ENCODE measurements around the gene NKX2-1. TPM values are rescaled to one million over a fixed set of nuclear protein-coding genes. Genes with fewer than 3 reads are reported as not detected.

Gene NKX2-1
- not detected in 2 replicates for total RNA-seq

DNA sequence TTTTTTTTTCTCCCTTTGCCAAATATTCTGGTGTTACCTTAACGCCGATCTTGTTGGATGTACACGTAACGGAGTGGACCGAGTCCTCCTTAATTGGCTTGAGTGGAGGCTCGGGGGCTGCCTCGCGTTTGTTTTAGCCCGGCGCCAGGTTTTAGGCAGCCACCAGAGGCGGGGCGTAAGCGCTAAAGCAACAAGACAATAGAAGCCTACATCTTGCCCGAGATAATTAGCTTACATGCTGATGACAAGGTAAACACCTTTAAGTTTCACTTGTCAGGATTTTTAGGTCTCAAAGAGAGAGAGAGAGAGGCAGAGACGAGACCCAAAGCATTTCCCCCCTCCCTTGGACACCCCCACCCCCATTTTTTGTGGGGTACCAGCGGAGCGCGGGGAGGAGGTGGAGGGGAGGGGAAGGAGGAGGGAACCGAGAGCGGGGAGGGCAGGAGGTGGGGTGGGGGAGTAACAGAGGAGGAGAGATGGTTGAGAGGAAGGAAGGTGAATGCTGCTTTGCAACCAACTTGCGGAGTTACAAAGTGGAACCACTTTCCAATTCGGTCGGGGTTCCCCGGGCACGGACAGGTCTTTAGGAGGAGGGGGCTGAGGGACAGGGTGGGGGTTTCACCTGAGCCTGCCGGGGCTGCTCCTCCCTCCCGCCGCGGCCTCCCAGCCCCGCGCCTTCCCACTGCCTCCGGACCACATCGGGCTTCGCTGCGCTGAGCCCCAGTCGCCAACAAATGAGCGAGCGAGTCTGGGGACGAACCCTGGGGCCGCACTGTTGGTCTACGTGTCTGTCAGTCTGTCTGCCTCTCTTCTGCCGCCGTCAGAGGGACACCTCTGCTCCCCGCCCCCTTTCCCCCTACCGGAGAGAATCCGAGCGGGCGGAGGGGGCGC, at the start of gene NKX2-1:
Gene NKX2-1 (minus strand): TSS at position 802 of the 891 bp plus-strand sequence. CDS start 103 bp downstream, at position 699.

Other genes starting within 250 kb of the NKX2-1 start
- 8.4 and 10.8 TPM in 2 replicates for gene MBIP, start 199.6 kb downstream of the NKX2-1 start, total RNA-seq
- gene NKX2-8, start 62.4 kb upstream of the NKX2-1 start, total RNA-seq = not detected in 2 replicates
- gene PAX9, start 141.6 kb upstream of the NKX2-1 start, total RNA-seq = 0.35 TPM in 1 of 2 replicates, not detected in the other

Data from myometrial cell (primary cell).